ENCODE data around the gene GRID2IP. TPM values are rescaled to one million over a fixed set of nuclear protein-coding genes. Genes with fewer than 3 reads are reported as not detected.

GRID2IP gene
- total RNA-seq, 4 donors from 2014 or later: 0.21 to 0.49 TPM; not detected in 2

DNA sequence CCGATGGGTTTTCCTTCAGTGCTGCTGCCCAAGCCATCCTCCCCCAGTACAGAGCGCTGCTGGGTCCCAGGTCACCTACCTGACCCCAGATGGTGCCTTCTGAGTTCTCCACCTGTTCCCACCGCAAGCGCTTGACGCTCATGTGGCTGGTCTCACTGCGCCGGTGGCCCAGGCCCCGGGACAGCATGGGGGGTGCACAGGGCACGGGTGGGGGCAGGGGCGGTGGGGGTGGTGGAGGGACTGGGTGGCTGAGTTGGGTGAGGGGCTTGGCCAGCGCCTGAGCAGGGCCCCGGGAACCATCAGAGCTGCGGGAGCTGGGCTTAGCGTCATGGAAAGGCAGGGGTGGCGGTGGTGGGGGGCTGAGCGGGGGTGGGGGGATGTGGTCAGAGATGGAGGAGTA is 43.4 kb downstream of the GRID2IP start:
- Histone ChIP-seq H3K27me3 (no peaks in the 10 kb centered on the region), H3K4me3 (no peak overlapping the region), H3K27ac (no peak overlapping the region), H3K9me3 (no peaks in the 10 kb centered on the region), H3K4me1 (no peaks in the 10 kb centered on the region), H3K36me3 (no peaks in the 10 kb centered on the region)
- DNase-seq: no peak
- TF ChIP-seq, protein P1, sequence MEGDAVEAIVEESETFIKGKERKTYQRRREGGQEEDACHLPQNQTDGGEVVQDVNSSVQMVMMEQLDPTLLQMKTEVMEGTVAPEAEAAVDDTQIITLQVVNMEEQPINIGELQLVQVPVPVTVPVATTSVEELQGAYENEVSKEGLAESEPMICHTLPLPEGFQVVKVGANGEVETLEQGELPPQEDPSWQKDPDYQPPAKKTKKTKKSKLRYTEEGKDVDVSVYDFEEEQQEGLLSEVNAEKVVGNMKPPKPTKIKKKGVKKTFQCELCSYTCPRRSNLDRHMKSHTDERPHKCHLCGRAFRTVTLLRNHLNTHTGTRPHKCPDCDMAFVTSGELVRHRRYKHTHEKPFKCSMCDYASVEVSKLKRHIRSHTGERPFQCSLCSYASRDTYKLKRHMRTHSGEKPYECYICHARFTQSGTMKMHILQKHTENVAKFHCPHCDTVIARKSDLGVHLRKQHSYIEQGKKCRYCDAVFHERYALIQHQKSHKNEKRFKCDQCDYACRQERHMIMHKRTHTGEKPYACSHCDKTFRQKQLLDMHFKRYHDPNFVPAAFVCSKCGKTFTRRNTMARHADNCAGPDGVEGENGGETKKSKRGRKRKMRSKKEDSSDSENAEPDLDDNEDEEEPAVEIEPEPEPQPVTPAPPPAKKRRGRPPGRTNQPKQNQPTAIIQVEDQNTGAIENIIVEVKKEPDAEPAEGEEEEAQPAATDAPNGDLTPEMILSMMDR (IDR thresholded peaks at IDR 0.05): no peak
- no peak for TF ChIP-seq POLR2A (IDR thresholded peaks at IDR 0.05)
- intact Hi-C loops (cut with DNase I; ENCODE audit: low total_unique reads): no loop called here

- Histone ChIP-seq H3K36me3 (no peaks in the 10 kb centered on the region), H3K27ac (no peak overlapping the region), H3K9me3 (no peaks in the 10 kb centered on the region), H3K27me3 (no peaks in the 10 kb centered on the region), H3K4me3 (no peak overlapping the region), H3K4me1 (no peaks in the 10 kb centered on the region)
- DNase-seq: no peak
- intact Hi-C loops (cut with DNase I; ENCODE audit: low total_unique reads): no loop called here
- TF ChIP-seq, protein P1 (IDR thresholded peaks at IDR 0.05): no peak
- TF ChIP-seq POLR2A (IDR thresholded peaks at IDR 0.05): no peak
Observed at GRCh38 chr7:6505685-6506559, 45.3 kb downstream of the GRID2IP start.

GRCh38 chr7:6504996-6505395 is 46.3 kb downstream of the GRID2IP start:
- peak overlapping the region in 1 of 2 donors; percentile 79 for H3K4me3 ChIP-seq
- no peak overlapping the region for H3K27ac ChIP-seq

DNA sequence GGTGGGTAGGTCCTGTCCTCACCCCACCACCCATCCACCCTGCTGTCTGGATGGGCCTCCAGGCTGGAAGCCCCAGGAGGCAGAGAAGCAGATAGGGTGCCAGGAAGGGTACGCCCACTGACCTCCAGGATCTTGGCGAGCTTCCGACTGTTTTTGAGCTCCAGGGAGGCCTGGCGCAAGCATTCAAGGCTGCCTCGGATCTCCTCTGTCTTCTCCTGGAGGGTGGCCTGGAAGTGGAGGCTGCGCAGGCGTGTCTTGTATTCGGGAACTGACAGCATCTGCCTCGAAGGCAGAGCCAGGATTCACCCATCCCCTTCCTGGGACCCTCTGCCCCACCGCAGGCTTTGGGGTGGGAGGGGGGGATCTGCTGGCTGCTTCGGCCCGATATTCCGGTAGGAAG is 48.4 kb downstream of the GRID2IP start:
- intact Hi-C loops (cut with DNase I; ENCODE audit: low total_unique reads): no loop called here
- no peak overlapping the region for H3K27ac ChIP-seq
- no peaks in the 10 kb centered on the region for H3K9me3 ChIP-seq
- TF ChIP-seq, protein P1 (IDR thresholded peaks at IDR 0.05): no peak
- TF ChIP-seq POLR2A (IDR thresholded peaks at IDR 0.05): no peak
- H3K4me1 ChIP-seq: no peaks in the 10 kb centered on the region
- peak in 1 of 2 donors; percentile 27 for DNase-seq
- no peaks in the 10 kb centered on the region for H3K27me3 ChIP-seq
- peak overlapping the region; percentile 63 to 79 for H3K4me3 ChIP-seq
- H3K36me3 ChIP-seq: no peaks in the 10 kb centered on the region

More at GRCh38 chr7:6504996-6505395, 46.3 kb downstream of the GRID2IP start:
- no peaks in the 10 kb centered on the region for H3K9me3 ChIP-seq
- no peaks in the 10 kb centered on the region for H3K36me3 ChIP-seq
- DNase-seq: no peak
- no peaks in the 10 kb centered on the region for H3K4me1 ChIP-seq
- intact Hi-C loops (cut with DNase I; ENCODE audit: low total_unique reads): no loop called here
- no peaks in the 10 kb centered on the region for H3K27me3 ChIP-seq
- no peak for TF ChIP-seq POLR2A (IDR thresholded peaks at IDR 0.05)
- TF ChIP-seq, protein P1 (IDR thresholded peaks at IDR 0.05): no peak

Data from uterus (tissue), 4 donors.